Skeletal muscle tissue (tissue), 4 donors: ENCODE results near the gene PAGE4. TPM values are rescaled to one million over a fixed set of nuclear protein-coding genes. Genes with fewer than 3 reads are reported as not detected.

Experiments
- H3K27ac ChIP-seq: one replicate; pipeline ENCODE4 v1.7.0; 2013; ENCODE audit warnings: mild to moderate bottlenecking, low read depth, low read length, inconsistent platforms
- H3K27me3 ChIP-seq, 3 donors: one replicate each; pipeline ENCODE4 v1.7.0; 2013; ENCODE audit warnings: low read length in 3 of 3; ENCODE audit not compliant: control insufficient read depth in 3 of 3, insufficient read depth in 3 of 3
- H3K36me3 ChIP-seq, 3 donors: one replicate each; pipeline ENCODE4 v1.7.0; 2013; ENCODE audit warnings: low read length in 3 of 3; ENCODE audit not compliant: control insufficient read depth in 3 of 3, insufficient read depth in 3 of 3
- H3K4me1 ChIP-seq, 3 donors: one replicate each; pipeline ENCODE4 v1.7.0; 2013; ENCODE audit warnings: low read length in 3 of 3, mild to moderate bottlenecking in 3 of 3; ENCODE audit not compliant: control insufficient read depth in 3 of 3, insufficient read depth in 3 of 3
- H3K4me3 ChIP-seq, 3 donors: one replicate each; pipeline ENCODE4 v1.7.0; 2013; ENCODE audit warnings: low read length in 3 of 3
- H3K9ac ChIP-seq, 3 donors: one replicate each; pipeline ENCODE4 v1.7.0; 2013; ENCODE audit warnings: low read length in 3 of 3, mild to moderate bottlenecking in 3 of 3, moderate library complexity in 2 of 3, low read depth in 1 of 3
- H3K9me3 ChIP-seq, 3 donors: one replicate each; pipeline ENCODE4 v1.7.0; 2013; ENCODE audit warnings: low read length in 3 of 3; ENCODE audit not compliant: control insufficient read depth in 3 of 3
- total RNA-seq: library from RNA; depleted of rRNA; stranded (reverse); fragments of >200 nt; gene quantifications from one replicate; pipeline ENCODE4 v1.2.3, GENCODE V29; 2014
- donor health status: Osteomylitis.

Gene PAGE4
- total RNA-seq, 1 donor from 2014 or later = not detected

DNA sequence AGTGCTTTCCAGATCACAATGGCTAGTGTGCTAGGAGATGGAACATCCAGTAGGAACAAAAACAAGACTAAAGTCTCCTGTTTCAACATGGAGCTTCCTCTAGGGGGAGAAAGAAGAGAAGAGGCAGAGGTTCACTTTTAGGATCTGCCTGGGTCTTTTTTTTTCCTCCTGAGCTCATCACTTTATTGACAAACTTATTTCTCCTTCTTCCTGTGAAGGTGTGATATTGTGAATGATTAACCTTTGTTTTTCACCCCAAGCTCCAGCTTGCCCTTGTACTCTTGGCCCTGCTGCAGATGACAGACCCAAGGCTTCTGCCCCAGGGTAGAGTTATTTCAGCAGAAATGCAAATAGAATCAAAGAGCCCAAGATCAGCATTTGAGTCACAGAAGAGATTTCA is 13.5 kb downstream of the PAGE4 start:
- Histone ChIP-seq H3K27ac (no peak overlapping the region), H3K4me3 (no peak overlapping the region), H3K4me1 (no peaks in the 10 kb centered on the region), H3K9ac (no peak overlapping the region), H3K36me3 (no peaks in the 10 kb centered on the region), H3K9me3 (no peaks in the 10 kb centered on the region), H3K27me3 (peaks cover 0 to 2% (median 0%) of the 10 kb centered on the region in 3 donors)

DNA sequence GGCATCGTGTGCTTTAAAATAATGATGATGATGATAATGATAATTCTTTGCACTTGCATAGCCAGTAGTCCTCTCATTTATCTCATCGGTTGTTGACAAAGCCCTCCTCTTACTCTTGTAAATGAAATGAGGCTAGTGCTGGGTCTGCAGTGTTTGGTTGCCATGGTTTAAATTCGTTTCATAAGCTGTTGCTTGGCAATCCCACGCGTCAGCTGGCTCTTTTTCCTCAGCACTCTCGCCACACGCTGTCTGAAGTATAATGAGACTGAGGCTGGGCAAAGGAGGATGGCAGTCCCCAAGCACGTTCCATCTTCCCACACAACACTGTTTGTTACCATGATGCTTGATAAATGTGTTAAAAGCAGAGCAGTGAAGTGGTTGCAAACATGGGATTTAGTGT is 15.5 kb downstream of the PAGE4 start:
- Histone ChIP-seq H3K9me3 (no peaks in the 10 kb centered on the region), H3K36me3 (no peaks in the 10 kb centered on the region), H3K9ac (no peak overlapping the region), H3K4me1 (no peaks in the 10 kb centered on the region), H3K27me3 (peaks cover 0 to 3% (median 0%) of the 10 kb centered on the region in 3 donors), H3K27ac (no peak overlapping the region), H3K4me3 (no peak overlapping the region)

DNA sequence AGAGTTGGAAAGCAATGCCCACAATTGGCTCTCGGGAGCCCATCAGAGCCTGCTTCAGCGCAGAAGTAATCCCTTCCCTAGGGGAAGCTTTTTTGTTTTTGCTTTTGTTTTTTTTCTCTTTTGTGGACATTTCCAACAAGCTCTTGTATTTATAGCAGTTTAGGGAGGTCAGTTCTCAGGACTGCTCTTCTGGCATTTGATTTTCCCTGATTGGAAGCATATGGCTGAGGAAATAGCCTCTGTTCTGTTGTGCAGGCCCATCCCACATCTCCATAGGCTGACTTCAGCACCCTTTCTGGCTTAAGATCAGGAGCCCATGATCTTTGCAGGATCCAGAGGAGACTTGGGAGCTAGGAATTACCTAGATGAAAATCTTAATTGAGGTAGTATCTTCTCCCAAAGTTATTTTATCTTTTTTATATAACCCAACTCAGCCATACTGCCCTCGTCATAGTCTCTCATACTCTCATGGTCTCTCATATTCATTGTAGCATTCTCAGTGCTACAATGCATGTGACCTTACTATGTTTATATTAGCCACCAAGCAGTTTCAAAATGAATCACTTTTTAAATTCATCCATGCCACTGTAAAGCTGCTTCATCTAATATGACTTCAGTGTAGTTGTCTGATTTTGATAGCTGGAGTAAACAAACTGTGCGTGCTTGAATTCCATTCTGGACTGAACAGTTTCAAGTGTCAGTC is 16.7 kb downstream of the PAGE4 start:
- Histone ChIP-seq H3K36me3 (no peaks in the 10 kb centered on the region), H3K4me3 (no peak overlapping the region), H3K27me3 (peaks cover 0 to 3% (median 0%) of the 10 kb centered on the region in 3 donors), H3K9me3 (no peaks in the 10 kb centered on the region), H3K4me1 (no peaks in the 10 kb centered on the region), H3K27ac (no peak overlapping the region), H3K9ac (no peak overlapping the region)

DNA sequence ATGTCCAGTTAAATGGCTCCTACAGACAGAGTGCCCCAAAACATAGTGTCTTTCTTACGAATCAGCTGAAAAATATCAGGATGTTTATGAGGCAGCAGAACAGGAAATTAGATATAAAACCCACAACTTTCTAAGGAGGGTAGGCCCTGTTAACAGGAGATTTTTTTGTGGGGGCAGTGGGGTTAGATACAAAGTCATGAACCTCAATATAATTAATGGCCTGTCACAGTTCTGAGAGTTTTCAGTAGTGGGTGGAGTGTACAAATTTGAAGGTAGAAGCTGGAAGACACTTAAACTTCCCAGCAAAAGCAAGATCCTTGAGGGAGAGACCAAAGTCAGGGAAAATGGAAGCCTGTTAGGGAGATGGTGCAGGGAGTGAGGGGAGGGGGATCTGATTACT is 17.4 kb downstream of the PAGE4 start:
- Histone ChIP-seq H3K27ac (no peak overlapping the region), H3K9ac (no peak overlapping the region), H3K9me3 (no peaks in the 10 kb centered on the region), H3K36me3 (no peaks in the 10 kb centered on the region), H3K4me3 (no peak overlapping the region), H3K4me1 (no peaks in the 10 kb centered on the region), H3K27me3 (peaks cover 0 to 3% (median 0%) of the 10 kb centered on the region in 3 donors)

DNA sequence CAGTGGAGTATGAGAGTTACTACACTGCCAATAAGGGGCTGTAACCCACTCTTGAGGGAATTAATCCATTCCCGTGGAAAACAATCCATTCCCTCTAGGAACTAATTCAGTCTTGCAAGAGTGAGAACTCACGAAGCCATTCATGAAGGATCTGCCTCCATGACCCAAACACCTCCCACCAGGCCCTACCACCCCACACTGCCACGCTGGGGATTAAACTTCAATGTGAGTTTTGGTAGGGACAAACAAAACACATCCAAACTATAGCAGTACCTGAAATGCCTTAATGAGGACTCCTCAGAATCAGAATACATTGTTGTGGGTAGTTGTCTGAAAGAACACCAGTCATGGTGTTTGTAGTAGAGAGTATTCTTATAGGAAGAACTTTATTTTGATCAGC is 19.2 kb downstream of the PAGE4 start:
- Histone ChIP-seq H3K36me3 (no peaks in the 10 kb centered on the region), H3K4me3 (no peak overlapping the region), H3K9ac (no peak overlapping the region), H3K9me3 (no peaks in the 10 kb centered on the region), H3K27ac (no peak overlapping the region), H3K27me3 (peaks cover 0 to 3% (median 0%) of the 10 kb centered on the region in 3 donors), H3K4me1 (no peaks in the 10 kb centered on the region)

DNA sequence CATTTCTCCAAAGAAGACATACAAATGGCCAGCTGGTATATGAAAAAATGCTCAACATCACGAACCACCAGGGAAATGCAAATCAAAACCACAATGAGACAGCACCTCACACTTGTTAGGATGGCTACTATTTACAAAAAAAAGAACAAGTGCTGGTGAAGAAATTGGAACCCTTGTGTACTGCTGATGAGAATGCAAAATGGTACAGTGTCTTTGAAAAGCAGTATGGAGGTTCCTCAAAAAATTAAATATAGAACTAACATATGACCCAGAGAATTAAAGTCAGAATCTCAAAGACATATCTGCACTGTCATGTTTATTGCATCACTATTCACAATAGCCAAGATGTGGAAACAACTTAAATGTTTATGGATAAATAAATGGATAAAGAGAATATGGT is 20.9 kb downstream of the PAGE4 start:
- Histone ChIP-seq H3K27me3 (peaks cover 0 to 3% (median 0%) of the 10 kb centered on the region in 3 donors), H3K9me3 (no peaks in the 10 kb centered on the region), H3K36me3 (no peaks in the 10 kb centered on the region), H3K9ac (no peak overlapping the region), H3K27ac (no peak overlapping the region), H3K4me1 (no peaks in the 10 kb centered on the region), H3K4me3 (no peak overlapping the region)

DNA sequence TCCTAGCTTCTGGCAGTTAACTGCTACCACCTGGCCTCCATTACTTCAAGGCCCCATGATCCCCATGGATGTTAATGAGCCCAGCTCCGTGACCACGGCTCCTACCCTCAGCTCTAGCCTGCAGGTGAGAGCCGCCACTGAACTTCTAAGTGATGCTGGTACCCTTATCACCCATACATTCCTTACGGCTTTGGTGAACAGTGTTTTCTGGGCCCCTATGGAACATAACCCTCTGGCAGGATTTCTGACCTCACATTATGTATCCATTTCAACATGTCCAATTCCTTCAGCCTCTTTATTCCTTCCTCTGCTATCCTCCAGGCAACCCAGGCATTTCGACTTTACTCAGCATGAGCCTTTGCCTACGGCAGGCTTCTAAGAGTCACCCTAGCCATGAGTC is 24.6 kb downstream of the PAGE4 start:
- Histone ChIP-seq H3K9ac (no peak overlapping the region), H3K27ac (no peak overlapping the region), H3K9me3 (no peaks in the 10 kb centered on the region), H3K4me1 (no peaks in the 10 kb centered on the region), H3K27me3 (no peaks in the 10 kb centered on the region), H3K4me3 (no peak overlapping the region), H3K36me3 (no peaks in the 10 kb centered on the region)

DNA sequence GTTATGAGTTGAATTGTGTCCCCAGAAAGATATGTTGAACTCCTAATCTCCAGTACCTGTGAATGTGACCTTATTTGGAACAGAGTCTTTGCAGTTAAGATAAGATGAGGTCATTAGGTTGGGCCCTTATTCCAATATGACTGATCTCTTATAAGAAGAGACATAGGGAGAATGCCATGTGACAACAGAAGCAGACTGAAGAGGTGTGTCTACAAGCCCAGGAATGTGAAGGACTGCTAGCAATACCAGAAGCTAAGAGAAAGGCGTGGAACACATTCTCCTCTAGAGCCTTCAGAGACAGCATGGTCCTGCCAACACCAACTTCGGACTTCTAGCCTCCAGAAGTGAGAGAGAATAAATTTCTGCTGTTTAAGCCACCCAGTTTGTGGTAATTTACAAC is 27.7 kb downstream of the PAGE4 start:
- Histone ChIP-seq H3K4me3 (no peak overlapping the region), H3K4me1 (no peaks in the 10 kb centered on the region), H3K27me3 (no peaks in the 10 kb centered on the region), H3K9me3 (no peaks in the 10 kb centered on the region), H3K9ac (no peak overlapping the region), H3K27ac (no peak overlapping the region), H3K36me3 (no peaks in the 10 kb centered on the region)

DNA sequence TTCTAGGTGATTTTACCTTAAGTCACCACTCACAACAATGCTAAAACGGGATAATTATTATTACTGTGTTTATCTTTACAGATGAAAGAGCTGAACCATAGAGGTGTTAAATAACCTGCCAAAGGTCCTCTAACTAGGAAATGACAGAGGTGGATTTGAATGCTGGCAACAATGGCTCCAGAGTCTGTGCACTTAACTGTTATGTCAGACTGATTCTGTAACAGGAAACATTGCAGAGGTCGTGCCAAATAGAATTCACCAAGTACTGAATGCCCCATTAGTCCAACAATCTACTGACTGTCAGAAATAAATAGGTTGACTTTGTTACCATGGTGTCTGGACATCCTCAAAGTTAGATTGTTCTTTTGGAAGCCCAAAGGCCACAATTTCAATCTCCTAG is 29.2 kb downstream of the PAGE4 start:
- H3K9ac ChIP-seq = no peak overlapping the region
- H3K4me3 ChIP-seq = no peak overlapping the region

DNA sequence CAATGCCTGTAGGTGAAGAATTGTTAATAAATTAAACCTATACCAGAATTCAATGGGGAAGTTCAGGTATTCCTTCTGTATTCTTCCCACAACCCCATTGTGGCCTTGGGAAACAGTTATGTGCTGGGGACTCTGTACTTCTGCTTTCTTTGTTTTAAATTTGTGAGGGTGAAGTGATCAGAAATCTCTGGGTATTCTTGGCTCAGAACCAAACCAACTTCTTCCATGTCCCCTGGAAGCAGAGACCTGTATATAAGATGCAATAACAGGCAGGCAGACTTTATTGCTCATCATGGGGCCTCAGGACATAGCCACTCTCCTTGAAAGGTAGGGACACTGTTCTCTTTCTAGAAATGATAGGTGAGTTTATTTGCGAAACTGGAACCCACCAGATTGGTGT is 30.4 kb downstream of the PAGE4 start:
- Histone ChIP-seq H3K9ac (no peak overlapping the region), H3K4me3 (no peak overlapping the region), H3K4me1 (no peaks in the 10 kb centered on the region), H3K9me3 (no peaks in the 10 kb centered on the region), H3K27ac (no peak overlapping the region), H3K36me3 (no peaks in the 10 kb centered on the region), H3K27me3 (no peaks in the 10 kb centered on the region)

More for the DNA sequence above, 29.2 kb downstream of the PAGE4 start:
- H3K27me3 ChIP-seq = no peaks in the 10 kb centered on the region
- H3K27ac ChIP-seq = no peak overlapping the region
- no peaks in the 10 kb centered on the region for H3K9me3 ChIP-seq
- no peaks in the 10 kb centered on the region for H3K4me1 ChIP-seq
- no peaks in the 10 kb centered on the region for H3K36me3 ChIP-seq
